Activated CD8-positive, alpha-beta memory T cell treated with anti-CD3 and anti-CD28 coated beads for 48 hours (primary cell): ENCODE results near the gene PPP2R5A.

Experiments used
- DNase-seq, 3 experiments: peaks; one replicate each; pipeline ENCODE4 v3.0.0-alpha.2; 2020; ENCODE audit warnings: low read depth in 2 of 3, low spot score in 2 of 3

Gene PPP2R5A

GRCh38 chr1:212284744-212285684 lies at the start of gene PPP2R5A:
Gene PPP2R5A, plus strand, starts transcription at chr1:212285410. Its CDS starts 701 bp downstream, at chr1:212286111.
- peak; percentile 89 to 99 (median 91) for DNase-seq

- no peak for DNase-seq
Measured at GRCh38 chr1:212235857-212236256, 49.4 kb upstream of the PPP2R5A start.

GRCh38 chr1:212236664-212237220 lies 48.5 kb upstream of the PPP2R5A start:
- no peak for DNase-seq

- no peak for DNase-seq
Measured at GRCh38 chr1:212237651-212238050, 47.6 kb upstream of the PPP2R5A start.

- DNase-seq = no peak
Measured at GRCh38 chr1:212238552-212238951, 46.7 kb upstream of the PPP2R5A start.

- DNase-seq = no peak
Measured at GRCh38 chr1:212241501-212241900, 43.7 kb upstream of the PPP2R5A start.

- no peak for DNase-seq
Measured at GRCh38 chr1:212241957-212242287, 43.3 kb upstream of the PPP2R5A start.

GRCh38 chr1:212242288-212242984 lies 42.8 kb upstream of the PPP2R5A start:
- no peak for DNase-seq

- no peak for DNase-seq
Measured at GRCh38 chr1:212242985-212243308, 42.3 kb upstream of the PPP2R5A start.

- DNase-seq = no peak
Measured at GRCh38 chr1:212244441-212244840, 40.8 kb upstream of the PPP2R5A start.

GRCh38 chr1:212247179-212247721 lies 38.0 kb upstream of the PPP2R5A start:
- DNase-seq = no peak

GRCh38 chr1:212247988-212248387 lies 37.2 kb upstream of the PPP2R5A start:
- DNase-seq = no peak

GRCh38 chr1:212254853-212255363 lies 30.3 kb upstream of the PPP2R5A start:
- DNase-seq = no peak

GRCh38 chr1:212255705-212256307 lies 29.4 kb upstream of the PPP2R5A start:
- no peak for DNase-seq

- no peak for DNase-seq
Measured at GRCh38 chr1:212256369-212256768, 28.8 kb upstream of the PPP2R5A start.

- DNase-seq = no peak
Measured at GRCh38 chr1:212257157-212257556, 28.1 kb upstream of the PPP2R5A start.

GRCh38 chr1:212259693-212260480 lies 25.3 kb upstream of the PPP2R5A start:
- no peak for DNase-seq

- DNase-seq = no peak
Measured at GRCh38 chr1:212260557-212261355, 24.5 kb upstream of the PPP2R5A start.

- DNase-seq = no peak
Measured at GRCh38 chr1:212261361-212261929, 23.8 kb upstream of the PPP2R5A start.
